ENCODE data around the gene KCNRG. TPM values are rescaled to one million over a fixed set of nuclear protein-coding genes. Genes with fewer than 3 reads are reported as not detected.
A peak's percentile ranks its signal among the peaks of the same experiment; 100 is the strongest.

KCNRG gene
- polyA plus RNA-seq, 1 donor (not counting 4 experiments of a cell fraction or from before 2014, with no cell fraction given) = 0.90 TPM

DNA sequence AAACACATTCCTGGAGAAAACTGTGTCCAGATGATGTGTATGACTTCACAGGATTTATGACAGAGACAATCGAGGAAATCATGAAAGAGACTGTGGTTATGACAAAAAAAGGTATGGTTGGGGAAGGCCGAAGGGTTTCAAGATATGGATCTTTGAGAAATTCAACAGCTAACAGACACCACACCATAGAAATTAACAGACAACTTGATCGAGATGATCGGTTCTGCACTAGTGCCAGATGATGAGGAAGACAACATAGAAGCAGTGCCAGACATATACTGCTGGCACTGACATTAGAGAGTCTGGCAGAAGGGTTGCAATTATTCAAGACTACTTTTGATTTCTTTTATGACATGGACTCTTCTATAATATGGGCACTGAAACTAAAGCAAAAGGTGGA is 37.2 kb downstream of the KCNRG start:
- H3K4me1 ChIP-seq (ENCODE audit: control insufficient read depth, extremely low read depth, insufficient read depth, low read length) = no peaks in the 10 kb centered on the region
- no peaks in the 10 kb centered on the region for H4K20me1 ChIP-seq (ENCODE audit: control insufficient read depth, extremely low read depth, insufficient read depth, low read length)
- H3K4me2 ChIP-seq (ENCODE audit: control insufficient read depth, extremely low read depth, insufficient read depth, low read depth, low read length) = no peak overlapping the region
- dilution Hi-C loops (cut with MboI; ENCODE audit: extremely low pct_ligation_motif_present, low sequenced_read_pairs) = no loop called here
- H2AFZ ChIP-seq (ENCODE audit: control insufficient read depth, low read length) = no peak overlapping the region
- no peak for DNase-seq (ENCODE audit: low read depth, low spot score)
- peaks cover 24% of the 10 kb centered on the region for H3K79me2 ChIP-seq (ENCODE audit: control insufficient read depth, insufficient read depth, low read length)
- H3K9ac ChIP-seq (ENCODE audit: control insufficient read depth, extremely low read depth, insufficient read depth, low read length) = no peak overlapping the region
- H3K4me3 ChIP-seq (ENCODE audit: control insufficient read depth in 2 of 3, extremely low read depth in 1 of 3, insufficient read depth in 2 of 3, low read depth in 1 of 3, low read length in 3 of 3) = no peak overlapping the region
- H3K36me3 ChIP-seq (ENCODE audit: control insufficient read depth in 2 of 2, extremely low read depth in 1 of 2, insufficient read depth in 2 of 2, low read length in 2 of 2) = peaks cover 0 to 4% of the 10 kb centered on the region in 2 experiments
- no peaks in the 10 kb centered on the region for H3K9me3 ChIP-seq (ENCODE audit: control insufficient read depth, low read depth, low read length)
- no peak for TF ChIP-seq EZH2 (IDR thresholded peaks at IDR 0.05; ENCODE audit: low read length)
- no peak for TF ChIP-seq CTCF (optimal IDR thresholded peaks at IDR 0.05 in 1 of 3, IDR thresholded peaks at IDR 0.05 in 1 of 3, conservative IDR thresholded peaks at IDR 0.05 in 1 of 3; ENCODE audit: extremely low read depth in 1 of 3, insufficient read depth in 2 of 3, low read length in 3 of 3)
- no peak overlapping the region for H3K27ac ChIP-seq (ENCODE audit: control insufficient read depth, insufficient read depth, low read length)
- FAIRE-seq = peak; percentile 26
- H3K27me3 ChIP-seq (ENCODE audit: control insufficient read depth, extremely low read depth, insufficient read depth, low read length) = no peaks in the 10 kb centered on the region
- no peaks in the 10 kb centered on the region for H3K9me1 ChIP-seq (ENCODE audit: control insufficient read depth, extremely low read depth, insufficient read depth, low read length)

- Histone ChIP-seq H3K27ac (ENCODE audit: control insufficient read depth, insufficient read depth, low read length) (no peak overlapping the region), H3K4me2 (ENCODE audit: control insufficient read depth, extremely low read depth, insufficient read depth, low read depth, low read length) (no peak overlapping the region), H3K36me3 (ENCODE audit: control insufficient read depth in 2 of 2, extremely low read depth in 1 of 2, insufficient read depth in 2 of 2, low read length in 2 of 2) (peaks cover 0 to 4% of the 10 kb centered on the region in 2 experiments), H3K79me2 (ENCODE audit: control insufficient read depth, insufficient read depth, low read length) (peaks cover 27% of the 10 kb centered on the region), H3K4me1 (ENCODE audit: control insufficient read depth, extremely low read depth, insufficient read depth, low read length) (no peaks in the 10 kb centered on the region), H2AFZ (ENCODE audit: control insufficient read depth, low read length) (no peak overlapping the region), H3K9me3 (ENCODE audit: control insufficient read depth, low read depth, low read length) (no peaks in the 10 kb centered on the region), H3K4me3 (ENCODE audit: control insufficient read depth in 2 of 3, extremely low read depth in 1 of 3, insufficient read depth in 2 of 3, low read depth in 1 of 3, low read length in 3 of 3) (no peak overlapping the region), H4K20me1 (ENCODE audit: control insufficient read depth, extremely low read depth, insufficient read depth, low read length) (no peaks in the 10 kb centered on the region), H3K9ac (ENCODE audit: control insufficient read depth, extremely low read depth, insufficient read depth, low read length) (no peak overlapping the region), H3K27me3 (ENCODE audit: control insufficient read depth, extremely low read depth, insufficient read depth, low read length) (no peaks in the 10 kb centered on the region), H3K9me1 (ENCODE audit: control insufficient read depth, extremely low read depth, insufficient read depth, low read length) (no peaks in the 10 kb centered on the region)
- dilution Hi-C loops (cut with MboI; ENCODE audit: extremely low pct_ligation_motif_present, low sequenced_read_pairs) = no loop called here
- DNase-seq (ENCODE audit: low read depth, low spot score) = no peak
- FAIRE-seq = no peak
- TF ChIP-seq EZH2 (IDR thresholded peaks at IDR 0.05; ENCODE audit: low read length) = no peak
- no peak for TF ChIP-seq CTCF (optimal IDR thresholded peaks at IDR 0.05 in 1 of 3, IDR thresholded peaks at IDR 0.05 in 1 of 3, conservative IDR thresholded peaks at IDR 0.05 in 1 of 3; ENCODE audit: extremely low read depth in 1 of 3, insufficient read depth in 2 of 3, low read length in 3 of 3)
Measured at GRCh38 chr13:50053844-50054243, 38.6 kb downstream of the KCNRG start.
